Ascending aorta (tissue), 2 donors: ENCODE data around the gene IQSEC2. TPM values are rescaled to one million over a fixed set of nuclear protein-coding genes. Genes with fewer than 3 reads are reported as not detected.
A peak's percentile ranks its signal among the peaks of the same experiment; 100 is the strongest.

Experiments
- DNase-seq, 2 donors: peaks; one replicate each; pipeline ENCODE4 v3.0.0-alpha.2; 2019; ENCODE audit warnings: low spot score in 2 of 2
- H3K27ac ChIP-seq, 2 donors: fragments of 200-600 bp; sonication (generic); one replicate each; pipeline ENCODE4 v1.5.1; 2016 to 2017; ENCODE audit warnings: mild to moderate bottlenecking in 1 of 2
- H3K27me3 ChIP-seq: fragments of 200-600 bp; sonication (generic); one replicate; pipeline ENCODE4 v1.5.1; 2017
- H3K36me3 ChIP-seq, 2 donors: fragments of 200-600 bp; sonication (generic); one replicate each; pipeline ENCODE4 v1.5.1; 2016
- H3K4me1 ChIP-seq, 2 donors: fragments of 200-600 bp; sonication (generic); one replicate each; pipeline ENCODE4 v1.5.1; 2016 to 2017; ENCODE audit warnings: mild to moderate bottlenecking in 1 of 2
- H3K4me3 ChIP-seq, 2 donors: fragments of 200-600 bp; sonication (generic); one replicate each; pipeline ENCODE4 v1.5.1; 2016 to 2017; ENCODE audit warnings: mild to moderate bottlenecking in 1 of 2
- H3K9me3 ChIP-seq, 2 donors: fragments of 200-600 bp; sonication (generic); one replicate each; pipeline ENCODE4 v1.5.1; 2016
- intact Hi-C: fragments of 100-400 bp; cut with DNase I; formaldehyde crosslinking; loops from one replicate; pipeline ENCODE4 v1.15.1; 2023
- total RNA-seq: library from RNA; depleted of rRNA; stranded (reverse); fragments of >200 nt; gene quantifications from one replicate; pipeline ENCODE4 v1.1.0, GENCODE V29; 2016
- TF ChIP-seq, protein P1 (sequence below), 3 experiments: fragments of 200-600 bp in 2 of 3; fragments of 450-650 bp in 1 of 3; sonication (generic) in 2 of 3; IDR thresholded peaks; one replicate each; pipeline ENCODE4 v1.5.1; 2016 to 2019; ENCODE audit warnings: antibody characterized with exemption in 3 of 3, mild to moderate bottlenecking in 1 of 3, moderate library complexity in 1 of 3

IQSEC2 gene
- total RNA-seq, 1 donor from 2014 or later, result 43.3 TPM

DNA sequence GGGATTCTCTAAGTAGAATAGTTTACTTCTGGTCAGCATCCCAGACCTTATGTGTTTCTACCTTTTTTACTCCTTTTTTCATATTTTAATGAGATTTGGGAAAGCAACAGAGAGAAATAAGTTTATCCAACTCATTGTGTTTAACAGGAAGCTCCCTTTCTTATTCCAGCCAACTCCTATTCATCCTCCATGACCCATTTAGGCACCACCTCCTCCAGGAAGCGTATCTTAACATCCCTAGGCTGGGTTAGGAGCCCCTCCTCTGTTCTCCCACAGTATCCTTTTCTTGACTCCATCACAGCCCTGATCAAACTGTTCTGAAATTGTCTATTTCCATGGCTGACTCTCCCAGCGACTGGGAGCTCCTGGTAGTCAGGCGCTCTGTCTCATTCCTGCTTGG, 18.8 kb upstream of the IQSEC2 start:
- H3K27ac ChIP-seq, result no peak overlapping the region
- H3K36me3 ChIP-seq, result no peaks in the 10 kb centered on the region
- peak in 1 of 2 donors; percentile 16 for DNase-seq
- TF ChIP-seq, protein P1, sequence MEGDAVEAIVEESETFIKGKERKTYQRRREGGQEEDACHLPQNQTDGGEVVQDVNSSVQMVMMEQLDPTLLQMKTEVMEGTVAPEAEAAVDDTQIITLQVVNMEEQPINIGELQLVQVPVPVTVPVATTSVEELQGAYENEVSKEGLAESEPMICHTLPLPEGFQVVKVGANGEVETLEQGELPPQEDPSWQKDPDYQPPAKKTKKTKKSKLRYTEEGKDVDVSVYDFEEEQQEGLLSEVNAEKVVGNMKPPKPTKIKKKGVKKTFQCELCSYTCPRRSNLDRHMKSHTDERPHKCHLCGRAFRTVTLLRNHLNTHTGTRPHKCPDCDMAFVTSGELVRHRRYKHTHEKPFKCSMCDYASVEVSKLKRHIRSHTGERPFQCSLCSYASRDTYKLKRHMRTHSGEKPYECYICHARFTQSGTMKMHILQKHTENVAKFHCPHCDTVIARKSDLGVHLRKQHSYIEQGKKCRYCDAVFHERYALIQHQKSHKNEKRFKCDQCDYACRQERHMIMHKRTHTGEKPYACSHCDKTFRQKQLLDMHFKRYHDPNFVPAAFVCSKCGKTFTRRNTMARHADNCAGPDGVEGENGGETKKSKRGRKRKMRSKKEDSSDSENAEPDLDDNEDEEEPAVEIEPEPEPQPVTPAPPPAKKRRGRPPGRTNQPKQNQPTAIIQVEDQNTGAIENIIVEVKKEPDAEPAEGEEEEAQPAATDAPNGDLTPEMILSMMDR (IDR thresholded peaks at IDR 0.05), result no peak
- intact Hi-C loops, result no loop called here
- H3K27me3 ChIP-seq, result no peaks in the 10 kb centered on the region
- no peaks in the 10 kb centered on the region for H3K9me3 ChIP-seq
- H3K4me3 ChIP-seq, result no peak overlapping the region
- H3K4me1 ChIP-seq, result no peaks in the 10 kb centered on the region

DNA sequence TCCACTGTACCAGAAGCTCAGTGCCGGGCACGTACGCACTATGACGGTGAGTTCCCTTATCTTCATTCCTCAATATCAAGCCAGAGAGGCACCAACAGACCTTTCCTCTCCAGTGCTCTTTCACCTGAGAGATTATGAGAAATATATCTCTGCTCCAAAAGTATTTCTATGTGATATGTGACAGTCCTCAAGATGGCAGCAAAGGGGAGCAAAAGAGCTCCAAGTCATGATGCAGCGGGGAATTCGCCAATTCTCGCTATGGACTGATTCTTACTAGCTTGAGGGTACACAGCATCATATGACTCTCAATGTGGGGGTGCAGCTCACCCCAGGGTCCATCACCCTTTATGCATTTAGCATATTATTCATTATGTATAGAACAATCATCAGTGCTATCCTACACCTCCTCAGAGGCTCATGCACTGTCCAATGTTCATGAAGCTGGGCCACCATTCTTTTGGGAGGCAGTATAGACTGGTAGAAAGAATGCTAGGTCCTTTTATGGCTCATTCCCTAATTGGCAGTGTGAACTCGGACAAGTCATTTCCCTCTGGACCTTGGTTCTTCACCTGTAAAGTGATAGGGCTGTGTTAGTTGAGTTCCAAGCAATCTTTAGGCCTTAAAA, 12.8 kb upstream of the IQSEC2 start:
- no peak overlapping the region for H3K4me3 ChIP-seq
- TF ChIP-seq, protein P1 (IDR thresholded peaks at IDR 0.05), result no peak
- DNase-seq, result peak in 1 of 2 donors; percentile 38
- no peak overlapping the region for H3K27ac ChIP-seq
- H3K9me3 ChIP-seq, result no peaks in the 10 kb centered on the region
- no peaks in the 10 kb centered on the region for H3K4me1 ChIP-seq
- intact Hi-C loops, result no loop called here
- no peaks in the 10 kb centered on the region for H3K27me3 ChIP-seq
- H3K36me3 ChIP-seq, result no peaks in the 10 kb centered on the region

DNA sequence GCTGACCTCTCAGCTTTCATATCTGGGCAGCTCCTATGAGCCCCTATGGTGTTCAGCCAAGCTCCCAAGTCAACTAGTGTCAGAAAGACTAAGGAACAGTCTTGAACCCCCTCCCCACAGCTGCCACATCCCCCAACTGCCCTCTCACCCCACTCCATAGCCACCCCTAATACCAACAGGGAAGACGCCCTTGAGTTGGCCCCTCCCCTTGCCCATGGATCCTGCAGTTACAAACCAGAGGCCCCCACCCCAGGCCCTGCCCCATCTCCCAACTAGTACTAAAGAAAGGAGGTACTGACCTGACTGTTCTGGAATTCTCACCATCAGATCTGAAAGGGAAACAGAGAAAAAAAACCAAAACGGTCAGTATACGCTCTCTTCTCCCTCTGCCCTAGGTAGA, 10.2 kb upstream of the IQSEC2 start:
- no peaks in the 10 kb centered on the region for H3K27me3 ChIP-seq
- peak in 1 of 2 donors; percentile 38 for DNase-seq
- TF ChIP-seq, protein P1 (IDR thresholded peaks at IDR 0.05), result no peak
- H3K27ac ChIP-seq, result no peak overlapping the region
- H3K4me1 ChIP-seq, result peaks cover 4 to 9% of the 10 kb centered on the region in 2 donors
- no peaks in the 10 kb centered on the region for H3K36me3 ChIP-seq
- intact Hi-C loops, result no loop called here
- H3K4me3 ChIP-seq, result no peak overlapping the region
- no peaks in the 10 kb centered on the region for H3K9me3 ChIP-seq

DNA sequence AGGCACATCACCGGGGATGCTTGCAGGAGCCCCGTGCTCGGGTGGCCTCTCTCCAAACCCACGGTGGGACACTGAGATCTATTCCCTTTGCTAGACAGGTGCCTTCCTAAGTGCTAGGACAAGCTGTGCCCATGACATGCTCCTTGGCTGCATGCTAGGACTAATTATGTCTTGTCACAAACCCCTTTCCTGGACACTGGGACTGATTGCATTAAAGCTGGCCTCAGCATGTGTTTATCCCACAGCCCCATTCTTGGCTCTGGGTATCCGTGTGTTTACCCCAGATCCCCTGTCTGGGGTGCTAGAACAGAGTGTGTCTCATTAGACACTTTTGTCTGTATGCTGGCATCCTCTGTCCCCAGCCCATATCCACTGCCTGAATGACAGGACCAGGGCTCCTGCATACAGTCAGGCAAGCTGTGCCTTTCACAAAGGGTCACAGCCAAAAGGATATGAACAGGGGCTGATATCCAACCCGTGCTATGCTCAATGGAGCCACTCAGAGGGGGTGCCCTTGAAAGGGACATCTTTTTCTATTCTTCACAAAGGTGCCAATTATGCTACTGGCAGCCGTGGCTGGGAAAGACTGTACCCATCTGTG, 9.2 kb upstream of the IQSEC2 start:
- H3K36me3 ChIP-seq, result no peaks in the 10 kb centered on the region
- intact Hi-C loops, result no loop called here
- H3K27ac ChIP-seq, result no peak overlapping the region
- peak in 1 of 2 donors; percentile 30 for DNase-seq
- no peaks in the 10 kb centered on the region for H3K27me3 ChIP-seq
- H3K9me3 ChIP-seq, result no peaks in the 10 kb centered on the region
- TF ChIP-seq, protein P1 (IDR thresholded peaks at IDR 0.05), result no peak
- peaks cover 4 to 9% of the 10 kb centered on the region in 2 donors for H3K4me1 ChIP-seq
- no peak overlapping the region for H3K4me3 ChIP-seq

DNA sequence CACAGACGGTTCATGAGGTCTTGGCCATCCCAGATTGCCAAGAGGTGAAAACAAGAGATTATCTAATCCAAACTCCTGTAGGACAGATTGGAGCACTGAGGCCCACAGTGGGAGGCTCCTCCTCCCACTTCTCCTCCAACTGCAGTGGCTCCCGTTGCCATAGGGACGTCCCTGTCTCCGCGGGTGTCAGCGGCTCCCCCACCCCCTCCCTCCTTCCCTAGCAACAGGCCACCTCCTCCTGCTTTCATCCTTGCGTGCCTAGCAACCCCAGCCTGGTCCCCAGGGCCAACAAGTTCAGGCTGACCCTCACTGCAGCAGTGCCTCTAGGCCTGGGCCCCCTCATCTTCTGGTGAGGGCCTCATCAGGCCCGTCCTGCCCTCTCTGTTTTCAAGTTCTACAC, 6.8 kb upstream of the IQSEC2 start:
- intact Hi-C loops, result no loop called here

More for the DNA sequence above, 6.8 kb upstream of the IQSEC2 start:
- peak in 1 of 2 donors; percentile 67 for DNase-seq
- TF ChIP-seq, protein P1 (IDR thresholded peaks at IDR 0.05), result no peak
- no peaks in the 10 kb centered on the region for H3K36me3 ChIP-seq
- no peaks in the 10 kb centered on the region for H3K27me3 ChIP-seq
- H3K27ac ChIP-seq, result peak overlapping the region; percentile 11 to 61
- no peaks in the 10 kb centered on the region for H3K9me3 ChIP-seq
- H3K4me1 ChIP-seq, result peaks cover 4 to 12% of the 10 kb centered on the region in 2 donors
- no peak overlapping the region for H3K4me3 ChIP-seq
